CD4-positive, alpha-beta T cell treated with Interleukin-6 for 4 hours (primary cell): ENCODE measurements around the gene ST14.
"Not testable (repeated sequence)": the region's sequence is repeated elsewhere in the genome, so short reads cannot be mapped to it uniquely, and the experiment has no call there.

Source experiments
- DNase-seq: peaks from one replicate; pipeline ENCODE4 v3.0.0-alpha.2; 2020; ENCODE audit warnings: mixed read lengths

Gene ST14

GRCh38 chr11:130237282-130238006 lies 77.9 kb downstream of the ST14 start:
- DNase-seq: no peak

DNA sequence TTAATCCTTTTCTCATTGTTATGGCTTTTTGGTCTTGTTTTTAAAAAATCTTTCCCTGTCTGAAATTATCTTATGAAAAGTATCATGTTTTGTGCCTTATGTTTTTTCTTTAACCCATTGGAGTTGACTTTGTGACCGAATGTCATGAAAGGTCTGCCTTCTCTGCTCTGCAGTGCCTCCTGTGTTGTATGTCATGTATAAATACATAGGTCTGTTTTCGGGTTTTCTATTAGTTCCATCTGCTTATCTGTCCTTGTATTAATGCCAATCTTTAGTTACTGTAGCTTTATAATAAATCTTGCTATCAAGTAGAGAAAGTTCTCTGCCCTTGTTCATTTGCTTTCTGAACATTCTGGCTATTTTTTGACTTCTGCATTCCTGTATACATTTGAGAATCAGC lies 82.1 kb downstream of the ST14 start:
- DNase-seq: no peak

DNA sequence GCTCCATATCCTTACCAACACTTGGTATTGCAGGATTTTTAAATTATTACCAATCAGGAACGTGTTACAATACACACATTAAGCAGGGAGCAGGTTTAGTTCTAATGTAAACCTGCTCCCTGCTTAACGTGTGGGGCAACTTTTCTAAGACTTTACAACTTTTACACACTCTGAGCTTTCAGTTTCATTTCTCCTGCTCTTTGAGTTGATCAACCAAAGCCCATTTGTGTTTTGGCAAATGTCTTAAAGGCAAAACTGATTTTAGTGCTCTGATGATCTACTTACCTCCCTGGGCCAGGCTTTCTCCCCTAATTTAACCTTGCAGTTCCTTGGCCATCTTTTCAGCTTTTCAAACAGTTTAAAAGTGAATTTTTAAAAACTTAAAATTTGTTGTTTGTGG lies 84.2 kb downstream of the ST14 start:
- no peak for DNase-seq

DNA sequence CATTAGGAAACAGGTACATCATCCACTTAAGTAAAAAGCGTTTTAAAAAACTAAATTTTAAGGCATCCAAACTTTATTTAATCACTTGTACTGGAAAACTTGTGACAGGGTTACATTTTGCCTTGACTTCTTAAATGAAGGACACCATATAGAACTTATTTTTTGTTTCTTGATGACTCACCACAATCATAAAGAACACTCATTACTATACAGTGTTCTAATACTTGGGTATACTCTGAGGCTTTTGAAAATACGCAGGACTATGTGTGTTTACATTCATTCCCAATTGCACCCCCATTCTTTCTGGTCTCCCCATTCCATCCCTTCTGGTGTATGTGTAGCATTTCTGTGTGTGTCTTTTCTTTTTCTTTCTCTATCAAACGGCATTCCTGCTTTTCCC lies 85.3 kb downstream of the ST14 start:
- DNase-seq: no peak

DNA sequence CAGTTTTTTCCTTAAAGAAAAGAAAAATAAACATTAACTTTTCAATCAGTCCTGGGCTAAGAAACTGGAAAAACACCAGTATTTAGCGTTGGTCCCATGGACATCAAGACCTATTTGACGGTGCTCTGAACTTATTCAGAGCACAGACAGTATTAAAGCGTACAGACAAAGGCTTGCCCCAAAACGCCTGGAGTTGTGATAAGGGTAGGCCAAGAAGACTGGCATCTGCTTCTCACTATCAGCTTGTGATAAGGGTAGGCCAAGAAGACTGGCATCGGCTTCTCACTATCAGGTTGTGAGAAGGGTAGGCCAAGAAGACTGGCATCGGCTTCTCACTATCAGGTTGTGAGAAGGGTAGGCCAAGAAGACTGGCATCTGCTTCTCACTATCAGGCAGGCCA lies 85.8 kb downstream of the ST14 start:
- not testable (repeated sequence) for DNase-seq

GRCh38 chr11:130246270-130246669 lies 86.7 kb downstream of the ST14 start:
- DNase-seq: no peak

DNA sequence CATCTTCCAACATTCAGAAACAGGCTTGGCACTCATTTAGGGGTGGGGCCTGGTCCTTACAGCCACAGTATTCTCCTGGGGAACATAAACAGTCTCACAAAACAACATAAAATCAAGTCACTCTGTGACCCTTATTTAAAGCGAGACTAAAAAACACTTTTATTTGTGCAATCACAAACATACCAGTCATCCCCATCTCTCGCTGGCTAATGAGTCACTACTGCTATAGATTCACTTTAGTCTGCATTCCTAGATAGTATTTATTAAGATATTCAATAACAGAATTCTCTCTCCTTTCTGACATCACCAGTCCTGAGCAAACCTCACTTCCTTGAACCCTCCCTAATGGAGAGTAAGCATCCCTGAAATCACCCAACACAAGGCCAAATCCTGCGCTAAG lies 87.2 kb downstream of the ST14 start:
- DNase-seq: no peak

DNA sequence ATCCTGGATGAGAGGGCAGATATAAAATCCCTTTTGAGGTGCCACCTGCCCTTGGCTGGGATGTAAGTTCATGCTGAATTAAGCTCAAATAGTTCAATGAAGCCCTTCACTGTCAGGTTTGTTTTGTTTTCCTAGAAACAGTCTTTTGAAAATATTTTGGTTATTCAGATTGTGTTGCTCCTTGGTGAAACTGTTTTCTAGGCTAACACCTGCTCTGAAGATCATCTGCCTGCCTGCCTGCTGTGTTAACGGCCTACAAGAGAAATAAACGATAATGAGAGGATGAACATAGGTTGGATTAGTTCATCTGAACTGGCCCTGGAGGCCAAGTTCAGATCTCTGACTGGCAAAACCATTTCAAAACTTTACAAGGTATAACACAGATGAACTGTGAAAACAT lies 87.7 kb downstream of the ST14 start:
- no peak for DNase-seq

- DNase-seq: no peak
Measured at GRCh38 chr11:130249371-130249770, 89.8 kb downstream of the ST14 start.

GRCh38 chr11:130249929-130250328 lies 90.3 kb downstream of the ST14 start:
- not testable (repeated sequence) for DNase-seq

DNA sequence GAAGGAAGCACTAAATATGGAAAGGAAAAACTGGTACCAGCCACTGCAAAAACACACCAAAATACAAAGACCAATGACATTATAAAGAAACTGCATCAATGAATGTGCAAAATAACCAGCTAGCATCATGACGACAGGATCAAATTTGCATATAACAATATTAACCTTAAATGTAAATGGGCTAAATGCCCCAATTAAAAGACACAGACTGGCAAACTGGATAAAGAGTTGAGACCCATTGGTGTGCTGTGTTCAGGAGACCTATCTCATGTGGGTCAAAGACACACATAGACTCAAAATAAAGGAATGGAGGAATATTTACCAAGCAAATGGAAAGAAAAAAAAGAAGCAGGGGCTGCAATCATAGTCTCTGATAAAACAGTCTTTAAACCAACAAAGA lies 92.2 kb downstream of the ST14 start:
- DNase-seq: not testable (repeated sequence)
